A549 (cell line): ENCODE measurements around the gene CRTC3. TPM values are rescaled to one million over a fixed set of nuclear protein-coding genes. Genes with fewer than 3 reads are reported as not detected.

Experiments used
- ATAC-seq, 2 experiments: fragments of 200-7000 bp in 1 of 2; fragments of >200 bp in 1 of 2; cut with Nextera tagmentation in 1 of 2; cut with Tn5 transposase in 1 of 2; 3 replicates each; pipeline versions ENCODE4 v1.8.0 to v1.9.1; 2018 to 2020; ENCODE audit warnings: mild to moderate bottlenecking in 1 of 2, moderate library complexity in 1 of 2
- CTCF ChIA-PET: fragments of 300-600 bp; sonication (Branson Sonifier 250); formaldehyde crosslinking; extraction: SDS; loops from one replicate; lab custom pipeline; 2021; ENCODE audit warnings: antibody characterized with exemption, inconsistent platforms; lab: Yijun Ruan, JAX
- POLR2A ChIA-PET: fragments of 350-600 bp; formaldehyde crosslinking; extraction: SDS; loops from one replicate; lab custom pipeline; 2021; ENCODE audit warnings: antibody characterized with exemption, inconsistent platforms; lab: Yijun Ruan, JAX
- DNase-seq, 2 experiments: peaks; one replicate each; pipeline versions ENCODE4 v3.0.0 to v3.0.0-alpha.2; 2011 to 2016; ENCODE audit warnings: low read depth in 1 of 2, low spot score in 1 of 2
- FAIRE-seq: peaks from 2 replicates; lab custom pipeline; 2011; peaks lifted over from hg19 to GRCh38; lab: Jason Lieb, UNC
- H3K27ac ChIP-seq, 2 experiments: fragments of >200 bp; sonication (Bioruptor Twin); formaldehyde crosslinking; 3 replicates each; pipeline ENCODE4 v1.5.1; 2016 to 2017
- H3K4me1 ChIP-seq: fragments of >200 bp; sonication (Bioruptor Twin); formaldehyde crosslinking; 3 replicates; pipeline ENCODE4 v1.6.1; 2016
- H3K4me2 ChIP-seq: fragments of >200 bp; sonication (Bioruptor Twin); formaldehyde crosslinking; 3 replicates; pipeline ENCODE4 v1.6.1; 2016
- H3K4me3 ChIP-seq: fragments of >200 bp; sonication (Bioruptor Twin); formaldehyde crosslinking; 3 replicates; pipeline ENCODE4 v1.5.1; 2016
- H3K9me3 ChIP-seq: fragments of >200 bp; sonication (Bioruptor Twin); formaldehyde crosslinking; 3 replicates; pipeline ENCODE4 v1.6.1; 2016
- BHLHE40 ChIP-seq: IDR thresholded peaks from 2 replicates; pipeline ENCODE4 v1.6.1; 2012; ENCODE audit warnings: low read depth, low read length, inconsistent platforms
- CHD2 ChIP-seq: fragments of 150-350 bp; IDR thresholded peaks from 2 replicates; pipeline ENCODE4 v1.6.1; 2014; ENCODE audit warnings: low read length; ENCODE audit not compliant: partially characterized antibody
- EHF ChIP-seq: fragments of 250-450 bp; sonication (Bioruptor Pico); IDR thresholded peaks from 2 replicates; pipeline ENCODE4 v1.5.0; 2020; ENCODE audit warnings: mild to moderate bottlenecking
- EP300 ChIP-seq, 2 experiments: fragments of >200 bp; sonication (Bioruptor Twin); formaldehyde crosslinking; IDR thresholded peaks; 2 replicates in 1 of 2; 3 replicates in 1 of 2; pipeline ENCODE4 v1.6.1; 2016 to 2017
- FOSB ChIP-seq: fragments of 250-450 bp; sonication (Bioruptor Pico); IDR thresholded peaks from 2 replicates; pipeline ENCODE4 v1.5.0; 2020; ENCODE audit warnings: mild to moderate bottlenecking, moderate library complexity
- HEYL ChIP-seq: fragments of 250-450 bp; sonication (Bioruptor Pico); IDR thresholded peaks from 2 replicates; pipeline ENCODE4 v1.8.0; 2021; ENCODE audit warnings: mild to moderate bottlenecking, moderate library complexity
- HOXB13 ChIP-seq: fragments of 250-450 bp; sonication (Bioruptor Pico); IDR thresholded peaks from 2 replicates; pipeline ENCODE4 v1.5.0; 2020; ENCODE audit warnings: low read depth, mild to moderate bottlenecking, moderate library complexity
- JUN ChIP-seq, 2 experiments: fragments of >200 bp; sonication (Bioruptor Twin); formaldehyde crosslinking; IDR thresholded peaks; 2 replicates in 1 of 2; 3 replicates in 1 of 2; pipeline ENCODE4 v1.6.1; 2016 to 2017
- JUNB ChIP-seq: fragments of >200 bp; sonication (Bioruptor Twin); formaldehyde crosslinking; IDR thresholded peaks from 2 replicates; pipeline ENCODE4 v1.6.1; 2016
- KDM1A ChIP-seq: fragments of 200-600 bp; sonication (generic); IDR thresholded peaks from 2 replicates; pipeline ENCODE4 v1.6.1; 2016; ENCODE audit warnings: low read depth, mild to moderate bottlenecking
- KDM5A ChIP-seq: fragments of 200-600 bp; sonication (generic); IDR thresholded peaks from 2 replicates; pipeline ENCODE4 v1.6.1; 2016; ENCODE audit warnings: antibody characterized with exemption, mild to moderate bottlenecking
- RAD21 ChIP-seq, 2 experiments: fragments of >200 bp in 1 of 2; sonication (Bioruptor Twin) in 1 of 2; formaldehyde crosslinking in 1 of 2; IDR thresholded peaks in 1 of 2; conservative IDR thresholded peaks in 1 of 2; 2 replicates in 1 of 2; 3 replicates in 1 of 2; pipeline ENCODE4 v1.6.1; 2012 to 2018; ENCODE audit warnings: inconsistent platforms in 1 of 2
- RARB ChIP-seq: fragments of 250-450 bp; sonication (Bioruptor Pico); IDR thresholded peaks from 2 replicates; pipeline ENCODE4 v1.8.0; 2021; ENCODE audit warnings: mild to moderate bottlenecking, moderate library complexity
- ZSCAN20 ChIP-seq: fragments of 250-450 bp; sonication (Bioruptor Pico); IDR thresholded peaks from 2 replicates; pipeline ENCODE4 v1.8.0; 2022; ENCODE audit warnings: mild to moderate bottlenecking, moderate library complexity
- WGBS: methylation state at CpG from one replicate; pipeline ENCODE4 v1.1.6; 2017; ENCODE audit errors: missing lambda C conversion rate; 5-methylcytosine and 5-hydroxymethylcytosine counted together
- polyA plus RNA-seq, 4 experiments: library from polyadenylated mRNA; depleted of rRNA in 3 of 4; stranded (reverse); fragments of >200 nt; fragmentation: RNase III in 1 of 4; extraction: RNeasy Plus Mini Kit Qiagen cat#74134 plus additional on column Dnase treatment in 1 of 4; gene quantifications; 2 replicates in 3 of 4; 3 replicates in 1 of 4; pipeline ENCODE4 v1.2.3, GENCODE V29; 2011 to 2017
- TF ChIP-seq, protein P1 (sequence below): fragments of 150-350 bp; IDR thresholded peaks from 2 replicates; pipeline ENCODE4 v1.6.1; 2014; ENCODE audit warnings: low read depth, mild to moderate bottlenecking, low read length
- TF ChIP-seq, protein P2 (sequence below): fragments of >200 bp; sonication (Bioruptor Twin); formaldehyde crosslinking; IDR thresholded peaks from 3 replicates; pipeline ENCODE4 v1.5.1; 2016

The CRTC3 gene
- polyA plus RNA-seq, 2 of the 4 experiments (the other 2 are of a cell fraction) = 17.5 to 30.5 TPM

DNA sequence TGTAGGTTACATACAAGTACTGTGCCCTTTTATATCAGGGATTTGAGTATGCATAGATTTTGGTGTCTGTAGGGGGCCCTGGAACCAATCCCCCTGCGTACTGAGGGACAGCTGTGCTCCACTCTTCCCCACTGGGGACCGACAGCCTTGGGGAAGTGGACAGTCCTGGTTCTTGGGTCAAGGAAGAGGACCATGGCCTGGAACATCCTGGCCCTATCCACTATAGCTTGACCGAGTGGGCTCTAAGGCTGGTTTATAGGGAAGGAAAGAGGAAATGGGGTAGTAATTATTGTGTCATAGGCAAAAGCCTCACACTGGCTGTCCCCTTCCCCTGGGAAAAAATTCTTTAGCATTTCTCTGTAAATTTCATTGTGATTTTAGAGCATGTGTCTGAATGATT lies 49.5 kb downstream of the CRTC3 start:
- ChIA-PET POLR2A (no interaction called here), CTCF (interaction anchor here (0.5 to 1.5 kb wide), 4 partner anchors 18 to 632 kb away, joined by 3 read pairs; no protein-coding TSS in a partner anchor)
- no peak for ATAC-seq
- FAIRE-seq = no peak
- WGBS = 87% methylated on average over 3 of the region's 3 CpGs
- Histone ChIP-seq H3K4me2 (no peak overlapping the region), H3K4me3 (no peak overlapping the region), H3K4me1 (0 out of 3 replicates have a peak, but pooled peaks cover 3% of the 10 kb centered on the region), H3K9me3 (no peaks in the 10 kb centered on the region), H3K27ac (no peak overlapping the region)
- TF ChIP-seq FOSB = no peak
- TF ChIP-seq, protein P1, sequence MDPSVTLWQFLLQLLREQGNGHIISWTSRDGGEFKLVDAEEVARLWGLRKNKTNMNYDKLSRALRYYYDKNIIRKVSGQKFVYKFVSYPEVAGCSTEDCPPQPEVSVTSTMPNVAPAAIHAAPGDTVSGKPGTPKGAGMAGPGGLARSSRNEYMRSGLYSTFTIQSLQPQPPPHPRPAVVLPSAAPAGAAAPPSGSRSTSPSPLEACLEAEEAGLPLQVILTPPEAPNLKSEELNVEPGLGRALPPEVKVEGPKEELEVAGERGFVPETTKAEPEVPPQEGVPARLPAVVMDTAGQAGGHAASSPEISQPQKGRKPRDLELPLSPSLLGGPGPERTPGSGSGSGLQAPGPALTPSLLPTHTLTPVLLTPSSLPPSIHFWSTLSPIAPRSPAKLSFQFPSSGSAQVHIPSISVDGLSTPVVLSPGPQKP = no peak
- DNase-seq = no peak

DNA sequence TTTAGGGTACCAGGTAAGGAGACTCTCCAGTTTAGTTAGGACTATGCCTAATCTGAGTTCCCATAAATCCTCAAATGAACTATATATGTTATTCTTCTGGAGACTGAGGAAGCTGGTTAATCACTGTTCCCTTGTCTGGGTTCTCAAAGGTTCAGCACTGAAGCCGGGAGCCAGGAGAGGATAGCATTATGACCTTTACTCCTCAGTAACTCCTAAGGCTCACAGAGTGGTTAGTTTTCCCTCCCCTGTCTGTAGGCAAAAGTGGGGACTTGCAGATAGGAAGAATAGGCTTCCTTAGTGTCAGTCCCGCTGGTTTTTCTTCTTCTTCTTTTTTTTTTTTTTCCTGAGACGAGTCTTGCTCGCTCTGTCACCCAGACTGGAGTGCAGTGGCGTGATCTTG lies 50.4 kb downstream of the CRTC3 start:
- no peak overlapping the region for H3K4me3 ChIP-seq
- FAIRE-seq = no peak
- no peak overlapping the region for H3K27ac ChIP-seq
- no peak overlapping the region for H3K4me2 ChIP-seq
- ChIA-PET POLR2A (interaction anchor here (0.5 kb wide), 1 partner anchor 54 kb away, joined by 3 read pairs; no protein-coding TSS in a partner anchor), CTCF (interaction anchor here (1.3 to 1.5 kb wide), 2 partner anchors 19 to 306 kb away, joined by 3 read pairs; no protein-coding TSS in a partner anchor)
- 0 out of 3 replicates have a peak, but pooled peaks cover 3% of the 10 kb centered on the region for H3K4me1 ChIP-seq
- no peak for TF ChIP-seq JUNB
- TF ChIP-seq EP300 (IDR thresholded peaks at IDR 0.05) = no peak
- TF ChIP-seq RAD21 (conservative IDR thresholded peaks at IDR 0.05 in 1 of 2, IDR thresholded peaks at IDR 0.05 in 1 of 2) = no peak
- TF ChIP-seq KDM1A = no peak
- TF ChIP-seq HEYL (CRISPR knock-in tag) = no peak
- no peak for TF ChIP-seq BHLHE40
- TF ChIP-seq JUN (IDR thresholded peaks at IDR 0.05) = no peak
- no peak for TF ChIP-seq KDM5A
- TF ChIP-seq, protein P2, sequence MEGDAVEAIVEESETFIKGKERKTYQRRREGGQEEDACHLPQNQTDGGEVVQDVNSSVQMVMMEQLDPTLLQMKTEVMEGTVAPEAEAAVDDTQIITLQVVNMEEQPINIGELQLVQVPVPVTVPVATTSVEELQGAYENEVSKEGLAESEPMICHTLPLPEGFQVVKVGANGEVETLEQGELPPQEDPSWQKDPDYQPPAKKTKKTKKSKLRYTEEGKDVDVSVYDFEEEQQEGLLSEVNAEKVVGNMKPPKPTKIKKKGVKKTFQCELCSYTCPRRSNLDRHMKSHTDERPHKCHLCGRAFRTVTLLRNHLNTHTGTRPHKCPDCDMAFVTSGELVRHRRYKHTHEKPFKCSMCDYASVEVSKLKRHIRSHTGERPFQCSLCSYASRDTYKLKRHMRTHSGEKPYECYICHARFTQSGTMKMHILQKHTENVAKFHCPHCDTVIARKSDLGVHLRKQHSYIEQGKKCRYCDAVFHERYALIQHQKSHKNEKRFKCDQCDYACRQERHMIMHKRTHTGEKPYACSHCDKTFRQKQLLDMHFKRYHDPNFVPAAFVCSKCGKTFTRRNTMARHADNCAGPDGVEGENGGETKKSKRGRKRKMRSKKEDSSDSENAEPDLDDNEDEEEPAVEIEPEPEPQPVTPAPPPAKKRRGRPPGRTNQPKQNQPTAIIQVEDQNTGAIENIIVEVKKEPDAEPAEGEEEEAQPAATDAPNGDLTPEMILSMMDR = no peak
- ATAC-seq = no peak
- WGBS = 85% methylated on average over 5 of the region's 5 CpGs
- no peak for DNase-seq
- no peaks in the 10 kb centered on the region for H3K9me3 ChIP-seq

DNA sequence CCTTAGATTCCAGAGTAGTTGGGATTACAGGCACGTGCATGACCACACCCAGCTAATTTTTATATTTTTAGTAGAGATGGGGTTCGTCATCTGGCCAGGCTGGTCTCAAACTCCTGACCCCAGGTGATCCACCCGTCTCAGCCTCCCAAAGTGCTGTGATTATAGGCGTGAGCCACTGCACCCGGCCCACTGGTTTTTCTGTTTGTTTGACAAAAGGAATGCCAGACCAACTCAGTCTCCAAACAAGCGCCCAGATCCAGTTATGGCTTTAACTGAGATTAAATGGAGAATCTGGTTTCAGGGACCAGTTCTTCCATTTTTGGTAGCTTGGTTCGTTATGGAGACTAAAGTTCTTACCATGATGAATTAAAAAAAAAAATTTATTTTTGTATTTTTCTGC lies 50.8 kb downstream of the CRTC3 start:
- DNase-seq (no peak), FAIRE-seq (no peak), ATAC-seq (no peak)
- H3K27ac ChIP-seq = no peak overlapping the region
- 88% methylated on average over 7 of the region's 7 CpGs for WGBS
- no peak for TF ChIP-seq RARB (CRISPR knock-in tag)
- ChIA-PET CTCF (interaction anchor here (1.5 kb wide), 1 partner anchor 19 kb away, joined by 3 read pairs; no protein-coding TSS in a partner anchor), POLR2A (interaction anchor here (0.5 kb wide), 1 partner anchor 55 kb away, joined by 3 read pairs; no protein-coding TSS in a partner anchor)
- H3K4me3 ChIP-seq = no peak overlapping the region
- no peak overlapping the region for H3K4me2 ChIP-seq
- H3K9me3 ChIP-seq = no peaks in the 10 kb centered on the region
- H3K4me1 ChIP-seq = peaks cover 4% of the 10 kb centered on the region; the same call in 2 of the 3 replicates

DNA sequence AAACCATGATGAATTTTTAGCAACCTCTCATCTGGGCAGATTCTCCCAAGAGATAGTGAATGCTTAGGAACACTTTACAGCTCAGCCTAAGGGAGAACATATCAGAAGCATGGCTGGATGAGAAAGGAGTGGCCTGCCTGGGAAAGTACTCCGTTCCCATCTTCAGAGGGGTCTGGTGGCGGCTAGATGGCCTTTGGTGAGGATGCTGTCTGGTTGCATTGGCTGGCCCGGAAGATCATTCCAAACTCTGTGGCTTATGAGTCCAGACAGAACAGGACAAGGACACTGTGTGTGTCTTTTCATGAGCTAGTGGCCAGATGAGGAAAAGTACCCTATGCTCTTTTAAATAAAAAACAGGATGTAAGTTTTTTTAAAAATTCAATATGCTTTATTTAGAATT lies 51.2 kb downstream of the CRTC3 start:
- ATAC-seq (no peak; a peak in 1 of 6 replicates), FAIRE-seq (no peak), DNase-seq (no peak)
- TF ChIP-seq CHD2 (no peak), FOSB (no peak), ZSCAN20 (CRISPR knock-in tag) (no peak), HEYL (CRISPR knock-in tag) (no peak), EHF (no peak), HOXB13 (CRISPR knock-in tag) (no peak), EP300 (IDR thresholded peaks at IDR 0.05) (no peak)
- TF ChIP-seq, protein P2 = no peak
- Histone ChIP-seq H3K27ac (no peak overlapping the region), H3K9me3 (no peaks in the 10 kb centered on the region), H3K4me1 (peaks cover 8% of the 10 kb centered on the region; the same call in 2 of the 3 replicates), H3K4me3 (no peak overlapping the region), H3K4me2 (no peak overlapping the region)
- POLR2A ChIA-PET = no interaction called here
- 98% methylated on average over 3 of the region's 3 CpGs for WGBS
- CTCF ChIA-PET = no interaction called here
